D721Med (cell line): ENCODE data around the gene GPR39.

Source experiments
- DNase-seq: peaks from one replicate; pipeline ENCODE4 v3.0.0; 2011; ENCODE audit warnings: low spot score; ENCODE audit not compliant: insufficient read length
- FAIRE-seq: peaks from 2 replicates; lab custom pipeline; 2011; peaks lifted over from hg19 to GRCh38; lab: Jason Lieb, UNC
- CTCF ChIP-seq: IDR thresholded peaks from 2 replicates; pipeline ENCODE4 v1.5.1; 2012; ENCODE audit warnings: mild to moderate bottlenecking, control low read depth; ENCODE audit not compliant: insufficient read depth; ENCODE audit errors: missing control alignments

The GPR39 gene

DNA sequence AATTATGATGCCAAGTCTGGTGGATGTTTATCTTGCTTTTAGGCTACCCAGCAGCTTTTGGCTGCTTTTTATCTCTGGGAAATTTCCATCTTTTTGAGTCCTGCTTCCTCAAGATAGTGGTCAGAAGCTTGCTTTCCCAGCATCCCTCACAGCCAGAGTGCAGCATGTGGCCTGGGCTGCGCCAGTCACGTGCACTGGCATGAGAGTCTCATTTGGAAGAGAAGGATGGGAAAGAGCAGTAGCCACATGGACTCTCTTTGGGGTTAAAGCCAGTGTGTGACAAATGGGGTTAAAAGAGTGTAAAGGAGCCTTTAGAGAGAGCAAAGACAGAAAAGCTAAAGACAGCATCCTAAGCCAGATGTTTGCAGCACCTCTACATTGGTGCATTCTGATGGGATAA, 12.7 kb downstream of the GPR39 start:
- TF ChIP-seq CTCF = no peak
- FAIRE-seq = no peak
- no peak for DNase-seq

GRCh38 chr2:132429941-132430573, 13.5 kb downstream of the GPR39 start:
- no peak for DNase-seq
- FAIRE-seq = no peak
- TF ChIP-seq CTCF = no peak

DNA sequence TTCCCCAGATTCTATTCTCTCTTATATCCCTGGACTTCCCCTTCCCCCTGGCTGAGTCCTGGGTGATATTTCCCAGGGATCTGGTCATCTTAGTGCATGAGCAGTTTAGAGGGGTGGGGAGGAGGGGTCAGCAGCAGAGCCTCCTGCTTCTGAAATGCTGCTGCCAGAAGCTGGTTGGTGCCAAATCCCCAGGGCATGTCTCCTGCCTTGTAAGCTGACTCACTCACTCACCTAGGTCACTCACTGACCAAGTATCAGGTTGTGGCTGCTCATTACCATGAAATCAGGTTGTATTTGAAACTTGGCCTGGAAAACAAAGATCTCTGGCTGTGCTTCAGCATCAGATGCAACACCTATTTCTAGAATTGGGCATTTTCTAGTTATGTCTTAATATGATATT, 14.3 kb downstream of the GPR39 start:
- FAIRE-seq = no peak
- TF ChIP-seq CTCF = no peak
- DNase-seq = no peak

GRCh38 chr2:132437852-132438669, 21.5 kb downstream of the GPR39 start:
- FAIRE-seq = no peak
- DNase-seq = no peak
- no peak for TF ChIP-seq CTCF

- DNase-seq = no peak
- no peak for TF ChIP-seq CTCF
- FAIRE-seq = no peak
Observed at GRCh38 chr2:132438691-132439090, 22.1 kb downstream of the GPR39 start.

DNA sequence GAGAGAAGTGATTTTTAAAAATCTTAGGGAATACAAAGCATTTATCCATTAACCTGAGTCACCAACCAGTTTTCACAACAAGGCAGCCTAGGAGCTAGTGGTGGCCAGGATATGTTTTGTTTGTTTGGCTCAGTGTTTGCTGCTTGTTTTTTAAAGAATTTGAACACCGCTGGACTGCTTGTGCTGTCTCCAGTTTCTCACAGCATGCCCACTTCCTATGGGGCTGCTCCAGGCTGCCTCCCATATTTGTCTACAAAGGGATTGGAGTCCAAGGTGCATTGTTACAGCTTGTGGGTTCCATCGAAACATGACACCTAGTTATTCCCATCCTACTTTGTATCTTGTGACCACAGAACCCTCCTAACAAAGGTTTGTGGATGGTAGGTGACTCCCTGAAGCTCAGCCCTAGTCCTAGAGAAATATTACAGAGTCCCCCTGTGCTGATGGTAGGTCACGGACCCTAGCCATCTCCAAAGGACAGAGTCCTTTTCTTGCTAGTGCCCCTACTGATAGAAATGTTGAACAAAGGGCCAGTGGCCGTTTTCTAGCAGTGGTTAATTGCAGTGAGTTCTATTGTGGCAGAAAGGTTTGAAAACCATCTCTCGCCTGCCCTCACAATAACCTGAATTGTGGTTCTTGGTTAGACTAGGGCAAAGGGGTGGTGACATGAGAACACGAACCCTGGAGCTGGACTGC, 23.2 kb downstream of the GPR39 start:
- TF ChIP-seq CTCF = no peak
- no peak for DNase-seq
- FAIRE-seq = no peak
